ENCODE results near the gene ADAR.

Gene ADAR

DNA sequence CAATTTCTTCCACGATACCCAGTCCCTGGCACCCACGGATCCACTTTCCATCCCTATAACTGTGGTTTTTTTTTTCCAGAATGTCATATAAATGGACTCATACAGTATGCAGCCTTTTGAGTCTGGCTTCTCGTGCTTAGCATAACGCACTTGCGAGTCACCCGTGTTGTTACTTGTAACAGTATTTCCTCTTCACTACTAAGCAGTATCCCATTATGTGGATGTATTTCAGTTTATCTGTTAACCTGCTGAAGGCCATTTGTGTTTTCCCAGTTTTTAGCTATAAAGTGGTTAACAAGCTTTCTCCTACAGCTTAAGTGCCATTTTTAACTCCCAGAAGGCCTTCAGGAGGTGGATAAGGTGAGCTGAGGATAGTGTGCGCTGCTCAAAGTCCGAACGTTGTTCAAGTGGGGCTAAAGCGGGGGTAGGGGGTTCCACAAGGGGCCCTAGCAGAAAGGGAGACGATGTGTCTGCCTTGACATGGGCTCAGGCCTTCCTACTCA is 829 bp downstream of the ADAR start:
- TF ChIP-seq, protein P1, sequence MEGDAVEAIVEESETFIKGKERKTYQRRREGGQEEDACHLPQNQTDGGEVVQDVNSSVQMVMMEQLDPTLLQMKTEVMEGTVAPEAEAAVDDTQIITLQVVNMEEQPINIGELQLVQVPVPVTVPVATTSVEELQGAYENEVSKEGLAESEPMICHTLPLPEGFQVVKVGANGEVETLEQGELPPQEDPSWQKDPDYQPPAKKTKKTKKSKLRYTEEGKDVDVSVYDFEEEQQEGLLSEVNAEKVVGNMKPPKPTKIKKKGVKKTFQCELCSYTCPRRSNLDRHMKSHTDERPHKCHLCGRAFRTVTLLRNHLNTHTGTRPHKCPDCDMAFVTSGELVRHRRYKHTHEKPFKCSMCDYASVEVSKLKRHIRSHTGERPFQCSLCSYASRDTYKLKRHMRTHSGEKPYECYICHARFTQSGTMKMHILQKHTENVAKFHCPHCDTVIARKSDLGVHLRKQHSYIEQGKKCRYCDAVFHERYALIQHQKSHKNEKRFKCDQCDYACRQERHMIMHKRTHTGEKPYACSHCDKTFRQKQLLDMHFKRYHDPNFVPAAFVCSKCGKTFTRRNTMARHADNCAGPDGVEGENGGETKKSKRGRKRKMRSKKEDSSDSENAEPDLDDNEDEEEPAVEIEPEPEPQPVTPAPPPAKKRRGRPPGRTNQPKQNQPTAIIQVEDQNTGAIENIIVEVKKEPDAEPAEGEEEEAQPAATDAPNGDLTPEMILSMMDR (conservative IDR thresholded peaks at IDR 0.05; ENCODE audit: low read length): no peak
- DNase-seq (ENCODE audit: low read depth): peak; percentile 73
- H3K4me3 ChIP-seq (ENCODE audit: low read length): peak overlapping the region; percentile 89

DNA sequence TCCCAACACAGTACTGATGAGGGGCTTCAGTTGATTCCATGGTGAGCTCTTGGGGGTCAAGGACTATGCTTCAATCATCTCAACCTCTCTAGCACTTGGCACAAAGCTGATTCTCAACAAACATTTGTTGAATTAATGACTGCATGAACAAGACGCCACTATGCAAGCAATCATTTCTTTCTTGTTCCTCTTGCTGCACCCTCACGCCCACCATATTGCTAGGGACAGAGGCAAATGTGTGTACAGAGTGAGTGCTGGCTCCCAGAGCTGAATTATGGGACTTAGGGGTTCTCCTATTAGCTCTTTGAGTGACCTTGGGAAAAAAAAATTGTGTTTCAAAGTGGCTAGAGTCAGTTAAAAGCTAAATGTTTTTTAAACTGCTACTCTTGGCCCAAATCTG is 2.5 kb downstream of the ADAR start:
- DNase-seq (ENCODE audit: low read depth): no peak
- TF ChIP-seq, protein P1 (conservative IDR thresholded peaks at IDR 0.05; ENCODE audit: low read length): no peak
- H3K4me3 ChIP-seq (ENCODE audit: low read length): no peak overlapping the region

DNA sequence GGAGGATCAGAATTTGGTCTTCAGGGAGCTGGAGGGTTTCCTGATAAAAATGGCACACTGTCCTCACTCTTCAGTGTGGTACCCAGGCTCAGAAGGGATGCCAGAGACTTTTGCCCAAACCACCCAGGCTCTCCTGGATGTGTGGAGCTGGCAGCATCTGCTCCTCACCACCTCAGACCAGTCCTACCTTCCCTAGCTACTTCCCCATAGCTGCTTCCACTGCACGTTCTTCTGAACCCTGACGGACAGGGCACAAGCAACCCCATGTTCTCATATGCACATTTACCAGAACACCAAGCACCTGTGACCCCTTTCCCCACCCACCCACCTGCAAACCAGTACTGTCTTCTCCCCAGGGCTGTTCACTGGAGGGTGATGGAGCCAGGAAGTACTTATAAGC is 4.7 kb downstream of the ADAR start:
- TF ChIP-seq, protein P1 (conservative IDR thresholded peaks at IDR 0.05; ENCODE audit: low read length): no peak
- no peak overlapping the region for H3K4me3 ChIP-seq (ENCODE audit: low read length)
- no peak for DNase-seq (ENCODE audit: low read depth)

DNA sequence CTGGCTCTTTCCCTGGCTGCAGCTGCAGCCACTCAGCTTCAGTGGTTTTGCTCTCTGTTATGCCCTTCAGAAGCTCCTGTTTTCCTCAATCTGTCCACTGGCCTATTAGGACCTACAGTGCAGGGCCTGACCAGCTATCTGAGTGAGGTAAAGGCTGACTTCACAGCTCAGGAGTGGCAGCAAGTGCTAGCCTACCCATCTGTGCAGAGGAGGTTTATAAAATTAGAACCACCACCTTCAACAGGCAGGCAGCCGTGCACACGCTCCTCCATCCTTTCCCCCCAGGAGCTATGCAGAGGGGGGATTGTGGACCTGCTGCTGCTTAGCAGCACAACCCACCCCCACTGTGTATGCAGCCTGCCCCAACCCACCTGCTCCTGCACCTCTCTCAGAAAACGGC is 8.3 kb downstream of the ADAR start:
- H3K4me3 ChIP-seq (ENCODE audit: low read length): no peak overlapping the region
- DNase-seq (ENCODE audit: low read depth): peak; percentile 13
- TF ChIP-seq, protein P1 (conservative IDR thresholded peaks at IDR 0.05; ENCODE audit: low read length): no peak

DNA sequence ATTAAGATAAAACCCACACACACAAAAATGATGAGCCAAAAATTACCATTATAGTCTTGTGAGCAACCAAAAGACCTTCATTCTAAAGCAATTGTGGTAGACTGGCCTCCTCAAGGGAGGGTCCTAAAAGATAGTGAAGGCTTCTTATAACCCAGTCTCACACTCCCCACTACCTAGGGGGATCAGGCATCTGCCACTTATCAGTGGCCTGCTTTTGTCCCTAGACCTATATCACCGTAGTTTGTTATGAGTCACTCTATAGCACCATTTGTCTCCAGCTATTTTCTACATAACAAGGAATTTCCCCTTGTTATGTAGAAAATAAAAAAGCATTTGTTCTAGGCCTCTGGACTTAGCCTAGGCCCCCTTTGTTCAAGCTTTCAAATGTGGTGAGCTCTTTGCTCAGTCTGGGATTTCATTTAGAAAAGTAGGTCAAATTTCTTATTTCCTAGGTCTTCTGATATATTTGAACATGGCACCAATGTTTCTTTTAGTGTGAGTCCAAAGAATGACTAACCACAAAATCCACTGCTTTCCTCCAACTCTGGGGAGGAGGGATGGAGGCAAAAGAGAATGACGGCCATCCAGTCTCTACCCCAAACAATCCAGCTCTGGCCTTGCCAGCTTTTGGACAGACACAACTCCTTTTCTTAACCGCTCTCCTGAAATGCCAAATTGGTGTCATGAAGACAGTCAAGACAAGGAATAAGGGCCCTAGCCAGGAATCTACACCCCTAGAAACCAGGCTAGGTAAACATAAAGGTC is 8.9 kb downstream of the ADAR start:
- TF ChIP-seq, protein P1 (conservative IDR thresholded peaks at IDR 0.05; ENCODE audit: low read length): no peak
- peak; percentile 17 for DNase-seq (ENCODE audit: low read depth)
- H3K4me3 ChIP-seq (ENCODE audit: low read length): no peak overlapping the region

DNA sequence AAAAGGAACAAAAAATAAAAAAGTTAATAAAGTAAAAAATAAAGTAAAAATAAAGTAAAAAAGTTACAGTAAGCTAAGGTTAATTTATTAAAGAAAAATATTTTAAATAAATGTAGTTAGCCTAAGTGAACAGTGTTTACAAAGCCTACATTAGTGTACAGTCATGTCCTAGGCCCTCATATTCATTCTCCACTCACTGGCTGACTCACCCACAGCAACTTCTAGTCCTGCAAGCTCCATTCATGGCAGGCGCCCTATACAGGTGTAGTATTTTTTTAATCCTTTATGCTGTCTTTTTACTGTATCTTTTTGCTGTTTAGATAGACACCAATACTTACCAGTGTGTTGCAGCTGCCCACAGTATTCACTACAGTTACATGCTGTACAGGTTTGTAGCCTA is 12.4 kb downstream of the ADAR start:
- TF ChIP-seq, protein P1 (conservative IDR thresholded peaks at IDR 0.05; ENCODE audit: low read length): no peak
- no peak overlapping the region for H3K4me3 ChIP-seq (ENCODE audit: low read length)
- DNase-seq (ENCODE audit: low read depth): peak; percentile 17

DNA sequence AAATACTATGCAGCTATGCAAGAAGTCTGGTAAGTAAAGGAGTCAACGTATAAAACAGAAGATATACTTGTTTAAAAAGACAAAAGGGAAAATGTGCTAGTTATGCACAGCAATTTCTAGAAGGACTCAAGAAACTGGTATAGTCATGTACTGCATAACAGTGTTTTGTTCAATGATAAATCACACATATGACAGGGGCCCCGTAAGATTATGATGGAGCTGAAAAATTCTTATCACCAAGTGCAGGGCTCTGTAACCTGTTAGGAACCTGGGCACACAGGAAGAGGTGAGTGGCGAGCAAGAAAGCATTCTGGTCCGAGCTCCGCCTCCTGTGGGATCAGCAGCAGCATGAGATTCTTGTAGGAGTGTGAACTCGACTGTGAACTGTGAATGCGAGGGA is 13.2 kb downstream of the ADAR start:
- DNase-seq (ENCODE audit: low read depth): no peak
- TF ChIP-seq, protein P1 (conservative IDR thresholded peaks at IDR 0.05; ENCODE audit: low read length): no peak
- H3K4me3 ChIP-seq (ENCODE audit: low read length): no peak overlapping the region
